ENCODE measurements around the gene EDAR. TPM values are rescaled to one million over a fixed set of nuclear protein-coding genes. Genes with fewer than 3 reads are reported as not detected.

The EDAR gene
- total and polyA plus RNA-seq, 2 of the 4 experiments (the other 2 are of a cell fraction), result not detected

DNA sequence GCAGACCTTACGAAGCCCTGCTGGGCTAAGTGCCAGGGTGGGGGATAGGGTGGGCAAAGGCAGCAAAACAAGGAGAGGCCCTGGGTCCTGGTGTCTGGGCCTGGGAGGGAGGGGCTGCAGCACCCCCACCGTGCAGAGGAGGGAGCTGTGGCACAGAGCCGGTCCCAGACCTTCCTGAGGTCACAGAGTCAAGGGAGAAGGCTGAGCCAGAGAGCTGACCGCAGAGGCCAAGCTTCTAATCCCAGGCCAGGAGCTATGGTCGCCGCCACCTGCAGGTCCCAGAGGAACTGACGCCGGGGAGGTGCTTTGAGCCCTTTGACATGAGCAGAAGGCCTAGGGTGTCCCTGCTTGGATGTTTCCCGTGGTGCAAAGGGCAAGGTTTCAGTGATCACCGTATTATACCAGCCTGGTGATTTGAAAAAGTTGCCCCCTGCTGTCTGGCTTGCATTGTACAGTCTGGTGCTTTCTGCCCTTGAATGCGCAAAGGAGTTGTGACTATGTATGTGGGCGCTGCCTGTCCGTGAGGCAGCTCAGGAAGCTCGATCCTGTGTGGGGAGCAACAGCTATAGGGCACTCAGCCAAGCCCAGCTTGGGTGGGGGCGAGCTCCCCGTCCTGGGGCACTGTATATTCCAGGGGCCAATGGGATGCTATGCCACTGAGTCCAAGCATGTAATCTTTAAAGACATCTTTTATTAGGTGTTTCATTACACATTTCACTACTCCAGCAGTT lies 44.3 kb downstream of the EDAR start:
- no peak overlapping the region for H2AFZ ChIP-seq (replicated peaks; ENCODE audit: low read length, poor library complexity)
- H4K8ac ChIP-seq (ENCODE audit: low read depth in 2 of 2, low read length in 2 of 2), result no peak overlapping the region
- BruUV-seq (replicated peaks), result no TSS peak
- dilution Hi-C loops (cut with HindIII; ENCODE audit: low sequenced_read_pairs, unreplicated experiment) (no loop called here), in situ Hi-C loops (cut with MboI; ENCODE audit: low sequenced_read_pairs) (no loop called here), intact Hi-C loops (cut with micrococcal nuclease) (no loop called here)
- H3K4me2 ChIP-seq (ENCODE audit: low read depth, low read length), result no peak overlapping the region
- no peak overlapping the region for H3K9ac ChIP-seq (ENCODE audit: low read depth, low read length)
- H3K23ac ChIP-seq (ENCODE audit: low read depth, low read length), result no peak overlapping the region
- H3K18ac ChIP-seq (ENCODE audit: low read depth, low read length), result no peak overlapping the region
- no peak overlapping the region for H2BK5ac ChIP-seq (ENCODE audit: low read depth, low read length, poor library complexity, severe bottlenecking)
- peak; percentile 48 for ATAC-seq (ENCODE audit: low read depth)
- CTCF ChIA-PET, result no interaction called here
- no peak overlapping the region for H2AK5ac ChIP-seq (ENCODE audit: low read depth, low read length)
- H3K79me1 ChIP-seq (ENCODE audit: low read depth in 1 of 2, low read length in 2 of 2), result no peaks in the 10 kb centered on the region
- 0 out of 2 replicates have a peak, but pooled peaks cover 2% of the 10 kb centered on the region for H3K4me1 ChIP-seq (ENCODE audit: control insufficient read depth, insufficient read depth, low read length)
- H3K9me3 ChIP-seq (ENCODE audit: control insufficient read depth, insufficient read depth, low read length), result peaks cover 8% of the 10 kb centered on the region
- H4K91ac ChIP-seq (ENCODE audit: insufficient read depth, low read depth, low read length), result no peak overlapping the region
- no peaks in the 10 kb centered on the region; the same call in 1 of the 2 replicates for H4K20me1 ChIP-seq (ENCODE audit: insufficient read depth, low read length)
- no peak overlapping the region for H3K56ac ChIP-seq (ENCODE audit: extremely low read depth, insufficient read depth, low read length)
- no peak overlapping the region for H3K27ac ChIP-seq (ENCODE audit: insufficient read depth, low read length)
- WGBS, 2 experiments (ENCODE audit: extremely low coverage in 2 of 2, insufficient read length in 1 of 2), result 56% methylated on average over 2 of the region's 16 CpGs; no CpG with 5 or more reads in 1 of the 2 experiments
- H3K14ac ChIP-seq (replicated peaks; ENCODE audit: low read depth, low read length), result no peak overlapping the region
- H3K4me3 ChIP-seq (ENCODE audit: insufficient read depth, low read depth, low read length), result no peak overlapping the region
- no peak overlapping the region for H2BK15ac ChIP-seq (ENCODE audit: low read depth, low read length)
- no peak overlapping the region for H4K5ac ChIP-seq (ENCODE audit: low read depth, low read length)
- H3K27me3 ChIP-seq (ENCODE audit: control insufficient read depth, insufficient read depth, low read length), result peaks cover 51% of the 10 kb centered on the region
- H3K9me1 ChIP-seq (ENCODE audit: insufficient read depth, low read length), result no peaks in the 10 kb centered on the region
- H3K36me3 ChIP-seq (ENCODE audit: control insufficient read depth, insufficient read depth, low read length), result no peaks in the 10 kb centered on the region
- POLR2A ChIA-PET (ENCODE audit: unreplicated experiment), result no interaction called here
- no peak overlapping the region for H2BK120ac ChIP-seq (ENCODE audit: low read depth, low read length)
- no peak overlapping the region for H3K4ac ChIP-seq (ENCODE audit: low read depth, low read length)
- DNase-seq, result peak; percentile 4
- no peak for TF ChIP-seq FOS (IDR thresholded peaks at IDR 0.05; ENCODE audit: low read depth, low read length)
- no peak for TF ChIP-seq MAZ (IDR thresholded peaks at IDR 0.05; ENCODE audit: borderline replicate concordance, low read depth, low read length)
- TF ChIP-seq MAFK (IDR thresholded peaks at IDR 0.05; ENCODE audit: low read depth, low read length), result no peak
- no peak for TF ChIP-seq RFX5 (IDR thresholded peaks at IDR 0.05; ENCODE audit: low read depth, low read length)
- TF ChIP-seq SMC3 (IDR thresholded peaks at IDR 0.05; ENCODE audit: low read depth, low read length), result no peak
- no peak overlapping the region for H2BK20ac ChIP-seq (ENCODE audit: low read depth, low read length)
- H2AK9ac ChIP-seq (replicated peaks; ENCODE audit: low read depth, low read length, poor library complexity), result no peak overlapping the region

Data from IMR-90 (cell line).